Smooth muscle cell of trachea (primary cell): ENCODE measurements around the gene PSMC3IP. TPM values are rescaled to one million over a fixed set of nuclear protein-coding genes. Genes with fewer than 3 reads are reported as not detected.

Experiments used
- total RNA-seq: library from RNA; depleted of rRNA; stranded (reverse); fragments of >200 nt; gene quantifications from 2 replicates; pipeline ENCODE4 v1.2.1, GENCODE V29; 2014

The PSMC3IP gene
- total RNA-seq: 3.1 and 5.5 TPM in 2 replicates

GRCh38 chr17:42577532-42578281 is at the start of gene PSMC3IP:
PSMC3IP (minus strand) TSS chr17:42577729; CDS start chr17:42577686, 43 bp downstream.

GRCh38 chr17:42609182-42609813 is 31.8 kb upstream of the PSMC3IP start, which contains the start of the genes RETREG3 and TUBG1:
RETREG3 (minus strand) TSS chr17:42609374; CDS start chr17:42609324, 50 bp downstream.
TUBG1 (plus strand) TSS chr17:42609683; CDS start chr17:42609738, 55 bp downstream.

GRCh38 chr17:42566883-42567573 is 10.5 kb downstream of the PSMC3IP start, which contains the start of gene MLX:
MLX (plus strand) TSS chr17:42567100; CDS start chr17:42567125, 25 bp downstream.

GRCh38 chr17:42561897-42562387 is 15.6 kb downstream of the PSMC3IP start, which contains the start of gene COASY:
COASY (plus strand) TSS chr17:42562148; CDS start chr17:42562623, 475 bp downstream.

GRCh38 chr17:42552736-42553135 is 24.8 kb downstream of the PSMC3IP start, which contains the start of gene HSD17B1:
HSD17B1 (plus strand) TSS chr17:42552923; CDS start chr17:42552934, 11 bp downstream.

GRCh38 chr17:42536048-42536371 is 41.5 kb downstream of the PSMC3IP start, which contains the start of gene NAGLU:
NAGLU (plus strand) TSS chr17:42536241; CDS start chr17:42536273, 32 bp downstream.

Other genes starting within 250 kb of the PSMC3IP start
- 87.0 and 146 TPM in 2 replicates for gene STAT3, start 189.3 kb downstream of the PSMC3IP start, total RNA-seq
- 586 and 703 TPM in 2 replicates for gene CAVIN1, start 154.5 kb downstream of the PSMC3IP start, total RNA-seq
- gene ATP6V0A1, start 118.9 kb downstream of the PSMC3IP start, total RNA-seq: 55.3 and 73.6 TPM in 2 replicates
- 60.9 and 61.7 TPM in 2 replicates for gene NAGLU, start 41.5 kb downstream of the PSMC3IP start, total RNA-seq
- 1.5 and 1.8 TPM in 2 replicates for gene HSD17B1, start 24.8 kb downstream of the PSMC3IP start, total RNA-seq
- gene COASY, start 15.6 kb downstream of the PSMC3IP start, total RNA-seq: 18.5 and 25.1 TPM in 2 replicates
- gene MLX, start 10.6 kb downstream of the PSMC3IP start, total RNA-seq: 32.9 and 36.7 TPM in 2 replicates
- 50.0 and 76.7 TPM in 2 replicates for gene RETREG3, start 31.6 kb upstream of the PSMC3IP start, total RNA-seq
- 28.5 and 31.8 TPM in 2 replicates for gene TUBG1, start 32.0 kb upstream of the PSMC3IP start, total RNA-seq
- 12.2 and 12.7 TPM in 2 replicates for gene TUBG2, start 81.6 kb upstream of the PSMC3IP start, total RNA-seq
- 22.3 and 28.7 TPM in 2 replicates for gene PLEKHH3, start 99.3 kb upstream of the PSMC3IP start, total RNA-seq
- 6.3 and 6.4 TPM in 2 replicates for gene CCR10, start 104.1 kb upstream of the PSMC3IP start, total RNA-seq
- 43.6 and 45.0 TPM in 2 replicates for gene CNTNAP1, start 104.8 kb upstream of the PSMC3IP start, total RNA-seq
- 25.6 and 28.1 TPM in 2 replicates for gene EZH1, start 167.3 kb upstream of the PSMC3IP start, total RNA-seq
- gene RAMP2, start 183.5 kb upstream of the PSMC3IP start, total RNA-seq: not detected in 2 replicates
- gene VPS25, start 195.7 kb upstream of the PSMC3IP start, total RNA-seq: 53.6 and 67.3 TPM in 2 replicates
- 0.29 and 0.33 TPM in 2 replicates for gene WNK4, start 202.9 kb upstream of the PSMC3IP start, total RNA-seq
- gene COA3, start 221.0 kb upstream of the PSMC3IP start, total RNA-seq: 70.1 and 80.4 TPM in 2 replicates
- gene CNTD1, start 221.1 kb upstream of the PSMC3IP start, total RNA-seq: 0.66 TPM in 1 of 2 replicates, not detected in the other
- gene BECN1, start 246.6 kb upstream of the PSMC3IP start, total RNA-seq: 101 and 155 TPM in 2 replicates